HG03575 (cell line): ENCODE data around the gene ADGRG1.
"Not testable (repeated sequence)": the region's sequence is repeated elsewhere in the genome, so short reads cannot be mapped to it uniquely, and the experiment has no call there.

Source experiments
- ATAC-seq: cut with Tn5 transposase; IDR thresholded peaks from one replicate; pipeline ENCODE4 v1.9.1; 2021; ENCODE audit not compliant: unreplicated experiment, insufficient number of reproducible peaks, low FRiP score; ENCODE audit errors: extremely low read depth

ADGRG1 gene

DNA sequence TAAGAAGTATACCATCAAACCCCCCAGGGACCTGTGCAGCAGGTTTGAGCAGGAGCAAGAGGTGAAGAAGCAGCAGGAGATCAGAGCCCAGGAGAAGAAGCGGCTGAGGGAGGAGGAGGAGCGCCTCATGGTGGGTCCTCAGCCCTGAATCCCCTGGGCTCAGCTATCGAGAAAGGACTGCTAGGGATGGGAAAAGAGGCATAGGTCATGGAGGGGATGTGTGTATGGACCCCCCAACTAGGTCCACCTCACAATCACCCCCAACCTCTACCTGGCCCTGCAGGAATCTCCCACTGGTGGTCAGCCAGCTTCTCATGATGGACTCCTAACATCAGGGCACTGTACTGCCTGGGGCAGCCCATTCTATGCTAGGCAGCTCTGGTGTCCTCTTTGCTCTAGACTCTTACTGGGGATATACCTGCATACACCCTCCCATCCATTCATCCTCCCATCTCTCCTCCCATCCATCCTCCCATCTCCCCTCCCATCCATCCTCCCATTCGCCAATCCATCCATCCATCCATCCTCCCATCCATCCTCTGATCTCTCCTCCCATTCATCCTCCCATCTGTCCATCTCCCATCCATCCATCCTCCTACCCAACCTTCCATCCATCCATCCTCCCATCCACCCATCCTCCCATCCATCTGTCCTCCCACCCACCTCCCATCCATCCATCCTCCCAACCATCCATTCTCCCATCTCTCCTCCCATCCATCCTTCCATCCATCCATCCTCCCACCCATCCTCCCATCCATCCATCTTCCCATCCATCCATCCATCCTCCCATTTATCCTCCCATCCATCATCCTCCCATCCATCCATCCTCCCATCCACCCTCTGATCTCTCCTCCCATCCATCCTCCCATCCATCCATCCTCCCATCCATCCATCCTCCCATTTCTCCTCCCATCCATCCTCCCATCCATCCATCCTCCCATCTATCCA is 76.7 kb downstream of the ADGRG1 start:
- ATAC-seq: no peak

DNA sequence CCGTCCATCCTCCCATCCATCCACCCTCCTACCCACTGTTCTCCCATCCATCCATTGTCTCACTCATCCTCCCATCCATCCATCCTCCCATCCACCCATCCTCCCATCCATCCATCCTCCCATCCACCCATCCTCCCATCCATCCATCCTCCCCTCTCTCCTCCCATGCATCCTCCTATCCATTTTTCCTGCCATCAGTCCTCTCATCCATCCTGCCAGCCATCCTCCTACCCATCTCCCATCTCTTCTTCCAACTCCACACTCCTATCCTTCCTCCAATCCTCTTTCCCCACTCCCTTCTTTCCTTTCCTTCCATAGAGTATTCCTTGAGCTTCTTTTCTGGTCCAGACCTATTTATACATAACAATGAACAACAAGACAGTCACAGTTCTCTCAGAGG is 78.3 kb downstream of the ADGRG1 start:
- no peak for ATAC-seq

GRCh38 chr16:57707331-57707730 is 78.9 kb downstream of the ADGRG1 start:
- ATAC-seq: no peak

DNA sequence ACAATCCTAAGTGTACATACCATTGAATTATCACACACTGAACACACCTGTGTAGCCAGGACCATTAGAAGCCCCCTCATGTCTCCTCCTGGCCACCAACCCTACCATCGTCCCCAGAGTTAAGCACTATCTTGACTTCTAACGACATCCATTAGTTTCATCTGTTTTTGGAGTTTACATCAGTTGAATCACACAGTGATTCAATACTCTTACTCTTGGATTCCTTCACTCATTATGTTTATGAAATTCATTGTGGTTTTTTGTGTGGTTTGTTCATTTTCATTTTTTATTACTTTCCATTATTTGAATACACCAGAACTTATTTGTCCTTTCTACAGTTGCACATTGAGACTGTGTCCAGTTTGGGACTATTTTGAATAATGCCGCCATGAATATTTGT is 79.7 kb downstream of the ADGRG1 start:
- no peak for ATAC-seq

GRCh38 chr16:57709663-57710062 is 81.2 kb downstream of the ADGRG1 start:
- no peak for ATAC-seq

DNA sequence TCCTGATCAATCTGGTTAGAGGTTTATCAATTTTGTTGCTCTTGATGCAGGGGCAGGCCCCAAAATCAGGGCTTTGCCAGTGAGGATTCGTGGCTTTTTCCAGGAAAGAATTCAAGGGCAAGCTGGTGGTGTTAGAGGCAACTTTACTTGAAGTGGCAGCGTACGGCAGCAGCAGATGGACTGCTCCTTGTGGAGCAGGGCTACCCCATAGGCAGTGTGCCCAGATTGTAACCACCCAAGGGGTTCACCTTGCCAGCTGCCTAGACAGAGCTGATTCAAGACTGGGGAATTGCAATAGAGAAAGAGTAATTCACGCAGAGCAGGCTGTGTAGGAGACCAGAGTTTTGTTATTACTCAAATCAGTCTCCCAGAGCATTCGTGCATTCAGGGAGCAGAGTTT is 82.9 kb downstream of the ADGRG1 start:
- ATAC-seq: no peak

GRCh38 chr16:57711993-57712392 is 83.6 kb downstream of the ADGRG1 start:
- ATAC-seq: no peak

DNA sequence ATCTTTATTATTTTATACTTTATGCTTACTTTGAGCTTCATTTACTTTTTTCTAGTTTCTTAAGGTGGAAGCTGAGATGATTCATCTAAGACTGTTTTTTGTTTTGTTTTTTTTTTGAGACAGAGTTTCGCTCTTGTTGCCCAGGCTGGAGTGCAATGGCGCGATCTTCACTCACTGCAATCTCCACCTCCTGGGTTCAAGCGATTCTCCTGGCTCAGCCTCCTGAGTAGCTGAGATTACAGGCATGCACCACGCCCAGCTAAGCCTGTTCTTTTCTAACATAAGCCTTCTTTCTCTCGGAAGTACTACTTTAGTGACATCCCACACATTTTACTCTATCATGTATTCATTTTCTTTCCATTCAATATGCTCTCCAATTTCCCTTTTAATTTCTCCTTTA is 84.1 kb downstream of the ADGRG1 start:
- ATAC-seq: not testable (repeated sequence)

GRCh38 chr16:57713596-57713995 is 85.2 kb downstream of the ADGRG1 start:
- no peak for ATAC-seq

- no peak for ATAC-seq
Observed at GRCh38 chr16:57714047-57714446, 85.6 kb downstream of the ADGRG1 start.
